ENCODE results near the gene SLC6A3. TPM values are rescaled to one million over a fixed set of nuclear protein-coding genes. Genes with fewer than 3 reads are reported as not detected.
A peak's percentile ranks its signal among the peaks of the same experiment; 100 is the strongest.

SLC6A3 gene
- not detected for total RNA-seq

DNA sequence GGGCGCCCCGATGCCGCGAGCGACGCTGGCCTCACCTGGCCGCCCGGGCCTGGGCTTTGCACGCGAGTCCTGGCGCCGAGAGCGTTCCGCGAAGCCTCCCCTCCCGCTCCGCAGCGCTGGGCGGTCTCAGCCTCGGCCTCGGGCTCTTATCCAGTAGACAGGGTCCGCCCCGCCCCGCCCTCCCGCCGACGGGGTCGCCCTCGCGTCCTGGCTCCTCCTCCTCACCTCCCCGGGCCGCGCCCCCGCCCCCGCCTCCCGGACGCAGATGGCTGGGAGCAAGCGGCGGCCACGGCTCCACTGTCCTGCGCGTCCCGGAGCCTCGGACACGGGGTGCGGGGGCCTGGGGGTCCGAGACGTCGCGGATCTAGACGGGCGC lies at the start of gene SLC6A3:
TSS of gene SLC6A3 (minus strand) at position 128 of the 376 bp plus-strand sequence. CDS start 2,243 bp downstream, outside the sequence.
- peaks cover 77% of the 10 kb centered on the region for H3K27me3 ChIP-seq
- in situ Hi-C loops (cut with MboI; ENCODE audit: low pct_ligation_motif_present in 1 of 4, low pct_unique_long_range_greater_than_20kb in 1 of 4, low sequenced_read_pairs in 3 of 4): no loop called here
- peak; percentile 21 for DNase-seq
- TF ChIP-seq POLR2AphosphoS5 (IDR thresholded peaks at IDR 0.05) (no peak), EP300 (IDR thresholded peaks at IDR 0.05; ENCODE audit: low read depth) (no peak), POLR2A (IDR thresholded peaks at IDR 0.05) (no peak)
- TF ChIP-seq, protein P1, sequence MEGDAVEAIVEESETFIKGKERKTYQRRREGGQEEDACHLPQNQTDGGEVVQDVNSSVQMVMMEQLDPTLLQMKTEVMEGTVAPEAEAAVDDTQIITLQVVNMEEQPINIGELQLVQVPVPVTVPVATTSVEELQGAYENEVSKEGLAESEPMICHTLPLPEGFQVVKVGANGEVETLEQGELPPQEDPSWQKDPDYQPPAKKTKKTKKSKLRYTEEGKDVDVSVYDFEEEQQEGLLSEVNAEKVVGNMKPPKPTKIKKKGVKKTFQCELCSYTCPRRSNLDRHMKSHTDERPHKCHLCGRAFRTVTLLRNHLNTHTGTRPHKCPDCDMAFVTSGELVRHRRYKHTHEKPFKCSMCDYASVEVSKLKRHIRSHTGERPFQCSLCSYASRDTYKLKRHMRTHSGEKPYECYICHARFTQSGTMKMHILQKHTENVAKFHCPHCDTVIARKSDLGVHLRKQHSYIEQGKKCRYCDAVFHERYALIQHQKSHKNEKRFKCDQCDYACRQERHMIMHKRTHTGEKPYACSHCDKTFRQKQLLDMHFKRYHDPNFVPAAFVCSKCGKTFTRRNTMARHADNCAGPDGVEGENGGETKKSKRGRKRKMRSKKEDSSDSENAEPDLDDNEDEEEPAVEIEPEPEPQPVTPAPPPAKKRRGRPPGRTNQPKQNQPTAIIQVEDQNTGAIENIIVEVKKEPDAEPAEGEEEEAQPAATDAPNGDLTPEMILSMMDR (IDR thresholded peaks at IDR 0.05): no peak
- H3K36me3 ChIP-seq: no peaks in the 10 kb centered on the region
- 4% methylated on average over 17 of the region's 52 CpGs; no CpG with 5 or more reads in 1 of the 2 donors for whole genome bisulfite sequencing, 2 donors (ENCODE audit: low coverage in 1 of 2)
- no peaks in the 10 kb centered on the region for H3K9me3 ChIP-seq
- intact Hi-C loops (cut with DNase I; ENCODE audit: low total_unique reads): no loop called here
- H3K4me3 ChIP-seq: peak within 1 kb of the TSS in 1 of 4 donors; percentile 23
- peaks cover 0 to 14% (median 12%) of the 10 kb centered on the region in 4 donors for H3K4me1 ChIP-seq
- H3K27ac ChIP-seq: no peak within 1 kb of the TSS

DNA sequence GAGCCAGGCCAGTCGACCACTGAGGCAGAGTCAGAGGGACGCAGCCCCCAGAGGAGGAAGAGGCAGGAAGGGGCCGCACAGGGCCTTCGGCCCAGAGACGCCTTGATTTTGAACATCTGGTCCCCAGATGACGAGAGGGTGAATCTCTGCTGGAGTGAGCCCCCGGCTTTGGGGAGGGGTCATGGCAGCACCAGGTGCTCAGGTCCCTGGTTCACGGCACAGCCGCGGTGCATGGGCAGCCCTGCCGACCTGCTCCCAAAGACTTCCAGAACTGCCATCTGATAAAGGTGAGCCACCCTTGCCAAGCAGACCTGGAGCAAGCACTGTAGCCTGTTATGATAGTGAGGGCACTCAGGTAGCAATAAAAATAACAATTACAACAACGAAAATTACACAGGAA lies 48.7 kb upstream of the SLC6A3 start:
- WGBS, 2 donors (ENCODE audit: low coverage in 1 of 2): 73% methylated on average over 12 of the region's 12 CpGs; no CpG with 5 or more reads in 1 of the 2 donors
- intact Hi-C loops (cut with DNase I; ENCODE audit: low total_unique reads) (no loop called here), in situ Hi-C loops (cut with MboI; ENCODE audit: low pct_ligation_motif_present in 1 of 4, low pct_unique_long_range_greater_than_20kb in 1 of 4, low sequenced_read_pairs in 3 of 4) (loop anchor here in 1 of 4 donors (25.0 kb wide), 1 partner anchor 143 kb away; no protein-coding TSS in a partner anchor)
- Histone ChIP-seq H3K9me3 (no peaks in the 10 kb centered on the region), H3K27me3 (no peaks in the 10 kb centered on the region), H3K27ac (peak overlapping the region in 1 of 4 donors; percentile 52), H3K36me3 (no peaks in the 10 kb centered on the region), H3K4me1 (peaks cover 0 to 23% (median 2%) of the 10 kb centered on the region in 4 donors), H3K4me3 (no peak overlapping the region)
- TF ChIP-seq, protein P1 (IDR thresholded peaks at IDR 0.05): no peak
- no peak for TF ChIP-seq POLR2A (IDR thresholded peaks at IDR 0.05)
- no peak for TF ChIP-seq EP300 (IDR thresholded peaks at IDR 0.05; ENCODE audit: low read depth)
- TF ChIP-seq POLR2AphosphoS5 (IDR thresholded peaks at IDR 0.05): no peak
- no peak for DNase-seq

DNA sequence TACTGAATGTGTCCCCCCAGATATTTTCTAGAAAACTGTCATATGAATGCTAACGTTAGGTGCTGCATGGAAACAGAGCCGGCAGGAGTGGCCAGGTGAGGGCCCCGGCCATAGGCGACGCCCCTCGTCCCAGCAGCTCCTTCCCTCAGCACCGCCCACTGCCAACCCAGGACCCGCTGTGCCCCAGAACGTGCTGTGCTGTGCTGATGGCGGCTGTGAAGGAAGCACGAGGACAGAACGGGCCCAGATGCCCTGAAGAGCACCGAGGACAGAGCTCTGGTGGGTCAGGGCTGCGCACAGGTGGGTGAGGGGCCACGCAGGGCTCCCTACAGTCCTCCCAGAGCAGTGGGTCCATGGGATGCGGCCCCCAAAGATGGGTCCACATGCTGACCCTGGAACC lies 48.2 kb upstream of the SLC6A3 start:
- intact Hi-C loops (cut with DNase I; ENCODE audit: low total_unique reads): no loop called here
- peaks cover 0 to 23% (median 2%) of the 10 kb centered on the region in 4 donors for H3K4me1 ChIP-seq
- H3K27ac ChIP-seq: no peak overlapping the region
- H3K27me3 ChIP-seq: no peaks in the 10 kb centered on the region
- no peaks in the 10 kb centered on the region for H3K9me3 ChIP-seq
- H3K4me3 ChIP-seq: no peak overlapping the region
- no peak for TF ChIP-seq POLR2A (IDR thresholded peaks at IDR 0.05)
- no peak for TF ChIP-seq POLR2AphosphoS5 (IDR thresholded peaks at IDR 0.05)
- no peak for TF ChIP-seq EP300 (IDR thresholded peaks at IDR 0.05; ENCODE audit: low read depth)
- TF ChIP-seq, protein P1 (IDR thresholded peaks at IDR 0.05): no peak
- in situ Hi-C loops (cut with MboI; ENCODE audit: low pct_ligation_motif_present in 1 of 4, low pct_unique_long_range_greater_than_20kb in 1 of 4, low sequenced_read_pairs in 3 of 4): loop anchor here in 1 of 4 donors (25.0 kb wide), 1 partner anchor 144 kb away; no protein-coding TSS in a partner anchor
- WGBS, 2 donors (ENCODE audit: low coverage in 1 of 2): 84% methylated on average over 15 of the region's 16 CpGs; no CpG with 5 or more reads in 1 of the 2 donors
- no peaks in the 10 kb centered on the region for H3K36me3 ChIP-seq
- DNase-seq: no peak

DNA sequence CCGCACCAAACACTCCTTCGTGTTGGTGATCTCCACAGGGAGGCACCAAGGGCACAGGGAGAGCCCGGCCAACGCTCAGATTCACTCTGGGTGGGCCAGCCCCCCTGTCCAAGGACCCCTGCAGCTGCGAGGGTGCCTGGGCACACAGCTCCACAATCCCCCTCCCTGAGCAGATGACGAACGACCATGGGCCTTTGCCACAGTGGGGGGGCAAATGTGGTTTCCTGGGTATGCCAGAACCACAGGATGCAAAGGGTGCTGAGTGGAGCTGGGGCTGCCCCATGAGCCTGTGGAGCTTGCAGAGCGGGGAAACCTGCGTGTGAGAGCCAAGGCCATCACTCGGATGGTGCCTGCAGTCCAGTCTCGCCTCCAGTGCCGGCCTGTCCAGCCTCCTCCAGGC lies 47.5 kb upstream of the SLC6A3 start:
- Histone ChIP-seq H3K36me3 (no peaks in the 10 kb centered on the region), H3K4me3 (no peak overlapping the region), H3K4me1 (peaks cover 0 to 23% (median 2%) of the 10 kb centered on the region in 4 donors), H3K27ac (no peak overlapping the region), H3K9me3 (no peaks in the 10 kb centered on the region), H3K27me3 (no peaks in the 10 kb centered on the region)
- 75% methylated on average over 12 of the region's 12 CpGs; no CpG with 5 or more reads in 1 of the 2 donors for WGBS, 2 donors (ENCODE audit: low coverage in 1 of 2)
- intact Hi-C loops (cut with DNase I; ENCODE audit: low total_unique reads): no loop called here
- in situ Hi-C loops (cut with MboI; ENCODE audit: low pct_ligation_motif_present in 1 of 4, low pct_unique_long_range_greater_than_20kb in 1 of 4, low sequenced_read_pairs in 3 of 4): loop anchor here in 1 of 4 donors (25.0 kb wide), 1 partner anchor 145 kb away; no protein-coding TSS in a partner anchor
- no peak for DNase-seq
- TF ChIP-seq, protein P1 (IDR thresholded peaks at IDR 0.05): no peak
